HAP-1 (cell line): ENCODE measurements around the gene TSKS.

Experiments
- DNase-seq, 2 experiments: peaks; one replicate each; pipeline ENCODE4 v3.0.0-alpha.2; 2016 to 2020; ENCODE audit warnings: low spot score in 2 of 2
- H3K27me3 ChIP-seq: fragments of 250-450 bp; sonication (Bioruptor Pico); 2 replicates; pipeline ENCODE4 v1.5.1; 2020; ENCODE audit warnings: low read depth, mild to moderate bottlenecking, moderate library complexity
- H3K36me3 ChIP-seq: fragments of 250-450 bp; sonication (Bioruptor Pico); replicated peaks from 2 replicates; pipeline ENCODE4 v1.5.1; 2020; ENCODE audit warnings: mild to moderate bottlenecking
- H3K4me1 ChIP-seq: fragments of 250-450 bp; sonication (Bioruptor Pico); 2 replicates; pipeline ENCODE4 v1.5.1; 2020; ENCODE audit warnings: mild to moderate bottlenecking
- H3K4me3 ChIP-seq: fragments of 250-450 bp; sonication (Bioruptor Pico); 2 replicates; pipeline ENCODE4 v1.5.1; 2020; ENCODE audit warnings: mild to moderate bottlenecking, moderate library complexity
- H3K9me3 ChIP-seq: fragments of 250-450 bp; sonication (Bioruptor Pico); 2 replicates; pipeline ENCODE4 v1.5.1; 2020; ENCODE audit warnings: mild to moderate bottlenecking, moderate library complexity
- in situ Hi-C: fragments of 300-500 bp; cut with MboI; formaldehyde crosslinking; loops from 3 replicates; pipeline ENCODE4 v1.14.3; 2020; ENCODE audit warnings: low sequenced_read_pairs, inconsistent platforms, mixed read lengths

TSKS gene

GRCh38 chr19:49787746-49788145 lies 24.6 kb upstream of the TSKS start:
- in situ Hi-C loops = no loop called here
- Histone ChIP-seq H3K4me3 (no peak overlapping the region), H3K36me3 (peaks cover 19% of the 10 kb centered on the region), H3K9me3 (no peaks in the 10 kb centered on the region), H3K27me3 (no peaks in the 10 kb centered on the region), H3K4me1 (no peaks in the 10 kb centered on the region)
- no peak for DNase-seq

GRCh38 chr19:49786376-49786820 lies 23.3 kb upstream of the TSKS start:
- H3K9me3 ChIP-seq = no peaks in the 10 kb centered on the region
- DNase-seq = peak in 1 of 2 experiments; percentile 56
- H3K4me3 ChIP-seq = no peak overlapping the region
- peaks cover 21% of the 10 kb centered on the region for H3K36me3 ChIP-seq
- H3K27me3 ChIP-seq = no peaks in the 10 kb centered on the region
- in situ Hi-C loops = no loop called here
- no peaks in the 10 kb centered on the region for H3K4me1 ChIP-seq

GRCh38 chr19:49782515-49782914 lies 19.4 kb upstream of the TSKS start:
- Histone ChIP-seq H3K4me3 (no peak overlapping the region), H3K9me3 (no peaks in the 10 kb centered on the region), H3K36me3 (peaks cover 16% of the 10 kb centered on the region), H3K4me1 (no peaks in the 10 kb centered on the region), H3K27me3 (no peaks in the 10 kb centered on the region)
- in situ Hi-C loops = no loop called here
- no peak for DNase-seq

- Histone ChIP-seq H3K36me3 (peaks cover 16% of the 10 kb centered on the region), H3K4me1 (no peaks in the 10 kb centered on the region), H3K27me3 (no peaks in the 10 kb centered on the region), H3K4me3 (no peak overlapping the region), H3K9me3 (no peaks in the 10 kb centered on the region)
- DNase-seq = no peak
- in situ Hi-C loops = no loop called here
Measured at GRCh38 chr19:49781394-49781793, 18.3 kb upstream of the TSKS start.

- DNase-seq = no peak
- peaks cover 16% of the 10 kb centered on the region for H3K36me3 ChIP-seq
Measured at GRCh38 chr19:49780861-49781260, 17.8 kb upstream of the TSKS start.

GRCh38 chr19:49779731-49780555 lies 16.8 kb upstream of the TSKS start:
- DNase-seq = no peak
- Histone ChIP-seq H3K4me1 (no peaks in the 10 kb centered on the region), H3K36me3 (peaks cover 16% of the 10 kb centered on the region), H3K9me3 (no peaks in the 10 kb centered on the region), H3K4me3 (no peak overlapping the region), H3K27me3 (no peaks in the 10 kb centered on the region)
- in situ Hi-C loops = no loop called here

More at GRCh38 chr19:49780861-49781260, 17.8 kb upstream of the TSKS start:
- H3K27me3 ChIP-seq = no peaks in the 10 kb centered on the region
- no peak overlapping the region for H3K4me3 ChIP-seq
- H3K9me3 ChIP-seq = no peaks in the 10 kb centered on the region
- no peaks in the 10 kb centered on the region for H3K4me1 ChIP-seq
- in situ Hi-C loops = no loop called here

- Histone ChIP-seq H3K4me3 (no peak overlapping the region), H3K4me1 (no peaks in the 10 kb centered on the region), H3K36me3 (no peaks in the 10 kb centered on the region), H3K9me3 (no peaks in the 10 kb centered on the region), H3K27me3 (no peaks in the 10 kb centered on the region)
- in situ Hi-C loops = no loop called here
- DNase-seq = no peak
Measured at GRCh38 chr19:49776371-49776764, 13.3 kb upstream of the TSKS start.

GRCh38 chr19:49775742-49776370 lies 12.8 kb upstream of the TSKS start:
- in situ Hi-C loops = no loop called here
- H3K9me3 ChIP-seq = no peaks in the 10 kb centered on the region
- H3K4me1 ChIP-seq = no peaks in the 10 kb centered on the region
- no peaks in the 10 kb centered on the region for H3K36me3 ChIP-seq
- H3K4me3 ChIP-seq = no peak overlapping the region
- no peaks in the 10 kb centered on the region for H3K27me3 ChIP-seq
- DNase-seq = no peak

GRCh38 chr19:49774969-49775368 lies 11.9 kb upstream of the TSKS start:
- no peak for DNase-seq
- Histone ChIP-seq H3K4me1 (no peaks in the 10 kb centered on the region), H3K27me3 (no peaks in the 10 kb centered on the region), H3K4me3 (no peak overlapping the region), H3K9me3 (no peaks in the 10 kb centered on the region), H3K36me3 (no peaks in the 10 kb centered on the region)
- in situ Hi-C loops = no loop called here

GRCh38 chr19:49773663-49774350 lies 10.7 kb upstream of the TSKS start:
- no peak overlapping the region for H3K4me3 ChIP-seq
- H3K9me3 ChIP-seq = no peaks in the 10 kb centered on the region
- in situ Hi-C loops = no loop called here
- no peak for DNase-seq
- no peaks in the 10 kb centered on the region for H3K4me1 ChIP-seq
- H3K36me3 ChIP-seq = no peaks in the 10 kb centered on the region
- H3K27me3 ChIP-seq = no peaks in the 10 kb centered on the region

- no peak overlapping the region for H3K4me3 ChIP-seq
- in situ Hi-C loops = no loop called here
- no peaks in the 10 kb centered on the region for H3K36me3 ChIP-seq
- H3K27me3 ChIP-seq = no peaks in the 10 kb centered on the region
- no peaks in the 10 kb centered on the region for H3K9me3 ChIP-seq
- H3K4me1 ChIP-seq = no peaks in the 10 kb centered on the region; the same call in 1 of the 2 replicates
- no peak for DNase-seq
Measured at GRCh38 chr19:49772850-49773432, 9.8 kb upstream of the TSKS start.

- no peaks in the 10 kb centered on the region for H3K27me3 ChIP-seq
- H3K4me1 ChIP-seq = peaks cover 2% of the 10 kb centered on the region; the same call in 1 of the 2 replicates
- H3K9me3 ChIP-seq = no peaks in the 10 kb centered on the region
- in situ Hi-C loops = no loop called here
- no peak overlapping the region for H3K4me3 ChIP-seq
- H3K36me3 ChIP-seq = no peaks in the 10 kb centered on the region
- DNase-seq = no peak
Measured at GRCh38 chr19:49771674-49772139, 8.6 kb upstream of the TSKS start.

GRCh38 chr19:49770529-49770928 lies 7.4 kb upstream of the TSKS start:
- no peaks in the 10 kb centered on the region for H3K27me3 ChIP-seq
- no peak overlapping the region for H3K4me3 ChIP-seq
- no peaks in the 10 kb centered on the region for H3K36me3 ChIP-seq
- DNase-seq = no peak
- in situ Hi-C loops = no loop called here
- H3K4me1 ChIP-seq = peaks cover 2% of the 10 kb centered on the region
- H3K9me3 ChIP-seq = no peaks in the 10 kb centered on the region
